ENCODE results near the gene PPP1R12B. TPM values are rescaled to one million over a fixed set of nuclear protein-coding genes. Genes with fewer than 3 reads are reported as not detected.
"Not testable (repeated sequence)": the region's sequence is repeated elsewhere in the genome, so short reads cannot be mapped to it uniquely, and the experiment has no call there.

PPP1R12B gene
- polyA plus RNA-seq, 3 donors, result 17.4 to 24.0 (median 19.2) TPM

DNA sequence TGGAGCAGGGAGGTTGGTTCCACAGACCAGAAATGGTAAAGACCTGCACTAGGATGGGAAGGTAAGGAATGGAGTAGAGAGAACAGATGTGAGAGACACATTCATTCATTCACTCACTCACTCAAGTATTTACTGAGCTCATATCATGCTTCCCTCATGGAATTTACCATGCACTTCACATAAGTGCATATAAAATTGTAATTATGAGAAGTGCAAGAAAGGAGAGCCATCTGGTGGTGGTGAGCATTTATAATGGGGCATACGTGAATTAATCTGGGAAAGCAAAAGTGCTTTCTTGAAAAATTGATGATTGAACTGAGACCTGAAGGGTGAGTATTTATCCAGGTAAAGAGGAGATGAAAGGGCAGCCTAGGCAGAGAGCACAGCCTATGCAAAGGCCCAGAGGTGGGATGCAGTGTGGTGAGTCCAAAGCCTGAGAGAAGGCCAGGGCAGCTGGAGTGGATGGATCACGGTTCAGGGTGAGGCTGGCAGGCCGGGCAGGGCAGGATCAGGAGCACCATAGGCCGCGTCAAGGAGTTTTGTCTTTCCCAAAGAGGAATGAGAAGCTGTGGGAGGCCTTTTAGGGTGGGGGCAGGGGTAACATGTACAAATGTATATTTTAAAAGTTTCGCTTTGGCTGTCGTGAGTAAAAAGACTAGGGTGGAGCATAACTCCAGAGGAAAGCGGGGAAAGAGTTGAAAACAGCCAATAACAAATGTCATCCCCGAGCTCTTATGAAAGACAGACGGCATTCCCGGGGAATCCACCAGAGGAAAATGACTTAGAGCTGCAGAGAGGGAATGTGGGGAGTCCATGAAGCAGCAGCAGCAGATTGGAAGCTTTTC, 266.1 kb downstream of the PPP1R12B start:
- not testable (repeated sequence) for DNase-seq (ENCODE audit: extremely low read depth in 1 of 11, low read depth in 9 of 11, low spot score in 4 of 11)

GRCh38 chr1:202615208-202615500, 266.7 kb downstream of the PPP1R12B start:
- DNase-seq (ENCODE audit: extremely low read depth in 1 of 11, low read depth in 9 of 11, low spot score in 4 of 11), result not testable (repeated sequence)

- no peak for DNase-seq (ENCODE audit: extremely low read depth in 1 of 11, low read depth in 9 of 11, low spot score in 4 of 11)
Observed at GRCh38 chr1:202615501-202616354, 267.2 kb downstream of the PPP1R12B start.

DNA sequence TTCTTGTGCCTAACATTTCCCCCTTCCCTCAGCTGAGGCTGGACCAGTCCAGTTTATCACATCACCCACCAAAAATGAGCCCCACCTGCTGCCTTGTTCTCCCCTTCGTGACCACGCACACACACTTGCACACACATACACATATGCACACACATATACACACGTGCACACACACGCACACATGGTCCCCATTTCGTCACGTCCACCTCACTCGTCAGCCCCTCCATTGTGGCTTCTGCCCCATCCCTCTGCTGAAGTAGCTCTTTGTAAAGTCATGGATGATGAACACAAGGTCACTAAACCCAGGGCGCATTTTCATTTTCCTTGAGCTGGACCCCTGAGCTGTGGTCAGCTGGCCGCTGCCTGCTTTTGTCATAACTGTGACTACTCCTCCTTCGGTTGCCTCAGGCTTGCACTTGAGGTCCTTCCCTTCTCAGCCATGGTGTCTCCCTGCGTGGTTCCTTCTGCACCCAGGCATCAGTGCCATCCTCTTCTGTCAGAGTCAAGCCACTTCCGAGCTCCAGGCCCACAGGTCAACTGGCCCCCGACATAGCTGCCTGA, 267.9 kb downstream of the PPP1R12B start:
- DNase-seq (ENCODE audit: extremely low read depth in 1 of 11, low read depth in 9 of 11, low spot score in 4 of 11), result no peak

GRCh38 chr1:202619012-202619411, 270.5 kb downstream of the PPP1R12B start:
- not testable (repeated sequence) for DNase-seq (ENCODE audit: extremely low read depth in 1 of 11, low read depth in 9 of 11, low spot score in 4 of 11)

GRCh38 chr1:202619505-202619904, 271.0 kb downstream of the PPP1R12B start:
- no peak for DNase-seq (ENCODE audit: extremely low read depth in 1 of 11, low read depth in 9 of 11, low spot score in 4 of 11)

DNA sequence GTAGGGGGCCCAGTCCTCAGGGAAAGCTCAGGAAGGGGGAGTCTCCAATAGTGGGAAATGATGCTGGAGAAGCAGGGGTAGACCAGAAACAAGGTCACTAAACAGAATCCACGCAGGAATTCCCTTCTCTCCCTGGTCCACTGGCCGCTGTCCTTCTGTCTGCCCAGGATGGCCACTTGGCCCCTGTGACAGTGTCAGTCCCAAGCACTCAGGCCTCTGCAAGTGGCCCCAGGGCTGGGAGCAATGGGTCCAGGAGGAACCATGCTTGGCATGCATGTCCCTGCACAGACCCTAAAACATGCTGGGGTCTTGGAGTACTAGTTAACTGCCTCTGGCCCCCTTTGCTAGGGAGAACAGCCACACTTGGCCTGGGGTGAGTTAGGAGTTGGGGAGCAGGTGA, 271.5 kb downstream of the PPP1R12B start:
- not testable (repeated sequence) for DNase-seq (ENCODE audit: extremely low read depth in 1 of 11, low read depth in 9 of 11, low spot score in 4 of 11)

DNA sequence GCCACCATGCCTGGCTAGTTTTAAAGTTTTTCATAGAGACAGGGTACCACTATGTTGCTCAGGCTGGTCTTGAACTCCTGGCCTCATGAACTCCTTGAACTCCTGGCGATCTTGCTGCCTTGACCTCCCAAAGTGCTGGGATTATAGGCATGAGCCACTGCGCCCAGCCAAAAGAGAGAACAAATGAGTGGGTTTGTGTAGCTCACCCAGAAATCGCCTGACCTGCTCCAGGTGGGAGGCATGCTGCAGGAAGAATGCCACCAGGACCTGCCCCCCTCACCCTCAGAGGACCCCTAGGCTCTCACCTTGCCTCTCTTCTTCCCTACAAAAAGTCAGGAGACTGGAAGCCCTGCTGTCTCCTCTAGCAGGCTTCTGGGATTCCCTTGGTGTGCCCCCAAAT, 272.9 kb downstream of the PPP1R12B start:
- no peak for DNase-seq (ENCODE audit: extremely low read depth in 1 of 11, low read depth in 9 of 11, low spot score in 4 of 11)

DNA sequence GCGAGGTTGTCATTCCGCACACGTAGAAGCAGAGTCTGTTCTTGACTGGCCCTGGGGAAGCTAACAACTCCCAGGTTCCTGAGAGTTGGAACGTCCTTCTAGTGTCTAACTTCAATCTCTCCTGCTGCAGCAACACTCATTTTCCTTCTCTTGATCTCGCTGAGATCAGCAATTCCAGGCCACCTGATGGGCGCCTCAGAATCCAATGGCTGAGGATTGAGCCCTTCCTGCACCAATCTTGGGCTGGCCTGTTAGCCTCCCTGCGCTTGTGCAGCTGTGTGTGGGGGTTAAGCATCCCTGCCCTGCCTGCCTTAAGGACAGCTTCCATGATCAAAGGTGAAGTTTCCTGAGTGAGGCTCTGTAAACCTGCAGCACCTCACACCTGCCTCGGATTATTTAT, 273.9 kb downstream of the PPP1R12B start:
- DNase-seq (ENCODE audit: extremely low read depth in 1 of 11, low read depth in 9 of 11, low spot score in 4 of 11), result no peak

- no peak for DNase-seq (ENCODE audit: extremely low read depth in 1 of 11, low read depth in 9 of 11, low spot score in 4 of 11)
Observed at GRCh38 chr1:202623075-202623474, 274.6 kb downstream of the PPP1R12B start.

DNA sequence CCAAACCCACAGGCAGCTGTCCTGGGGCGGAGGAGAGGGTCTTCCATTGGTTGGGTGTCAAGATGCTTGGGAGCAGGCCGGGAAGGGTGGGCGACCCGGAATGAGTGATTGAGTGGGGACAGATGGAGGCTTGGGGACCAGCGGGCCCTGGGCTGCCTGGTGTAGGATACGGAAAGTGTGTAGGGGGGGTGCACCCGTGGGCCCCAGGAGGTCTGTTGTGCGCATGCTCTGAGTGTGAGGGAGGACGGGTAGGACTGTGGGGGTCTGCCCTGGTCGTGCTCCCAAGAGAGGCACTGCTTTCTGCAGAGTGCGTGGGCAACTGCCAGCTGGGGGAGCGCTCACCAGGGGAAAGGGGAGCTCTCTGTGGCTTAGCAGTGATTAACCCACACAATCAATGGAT, 275.0 kb downstream of the PPP1R12B start:
- not testable (repeated sequence) for DNase-seq (ENCODE audit: extremely low read depth in 1 of 11, low read depth in 9 of 11, low spot score in 4 of 11)

GRCh38 chr1:202624088-202624780, 275.7 kb downstream of the PPP1R12B start:
- DNase-seq (ENCODE audit: extremely low read depth in 1 of 11, low read depth in 9 of 11, low spot score in 4 of 11), result no peak

GRCh38 chr1:202624781-202625108, 276.2 kb downstream of the PPP1R12B start:
- DNase-seq (ENCODE audit: extremely low read depth in 1 of 11, low read depth in 9 of 11, low spot score in 4 of 11), result no peak

DNA sequence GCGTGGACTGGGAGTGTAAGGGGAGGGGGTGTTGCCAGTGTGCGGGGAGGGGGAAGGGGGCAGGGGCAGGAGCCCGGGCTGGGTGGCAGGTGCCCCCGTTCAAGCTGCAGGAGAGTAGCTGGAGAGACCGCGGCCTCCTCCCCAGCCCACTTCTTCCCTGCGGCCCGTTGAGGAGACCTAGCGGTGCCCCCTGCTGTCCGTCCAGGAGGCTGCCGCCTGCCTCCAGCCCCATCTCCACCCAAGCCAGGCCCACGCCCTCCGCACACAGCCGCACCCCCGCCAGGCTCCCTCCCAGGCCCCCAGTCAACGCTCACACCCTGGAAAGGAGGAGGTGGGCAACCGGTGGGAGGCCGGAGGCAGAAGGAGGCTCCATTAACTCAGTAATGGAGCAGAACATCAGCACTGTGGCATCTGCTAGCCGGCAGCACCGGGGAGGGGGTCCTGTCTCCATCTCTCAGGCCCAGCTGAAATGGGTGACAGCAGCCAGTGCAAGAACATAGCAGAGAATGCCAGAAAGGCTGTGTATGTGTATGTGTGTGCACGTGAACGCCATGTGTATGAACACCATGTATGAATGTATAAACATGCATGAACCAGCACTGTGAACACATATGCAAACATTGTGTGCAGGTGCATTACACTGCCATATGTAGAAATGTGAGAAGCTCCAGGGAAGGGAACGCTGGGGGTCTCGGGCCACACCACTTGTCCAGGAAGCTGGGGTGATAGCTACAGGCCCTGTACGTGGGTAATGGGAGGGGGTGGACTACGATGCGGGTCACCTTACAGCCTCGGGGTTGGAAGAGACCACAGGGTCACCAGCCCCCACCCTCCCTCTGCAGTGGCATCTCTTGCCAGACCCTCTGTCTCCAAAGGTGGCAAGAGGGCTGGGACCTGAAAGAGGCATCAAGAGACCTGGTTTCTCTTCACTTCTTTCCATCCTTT, 277.2 kb downstream of the PPP1R12B start:
- peak in 1 of 11 donors; percentile 33 for DNase-seq (ENCODE audit: extremely low read depth in 1 of 11, low read depth in 9 of 11, low spot score in 4 of 11)

DNA sequence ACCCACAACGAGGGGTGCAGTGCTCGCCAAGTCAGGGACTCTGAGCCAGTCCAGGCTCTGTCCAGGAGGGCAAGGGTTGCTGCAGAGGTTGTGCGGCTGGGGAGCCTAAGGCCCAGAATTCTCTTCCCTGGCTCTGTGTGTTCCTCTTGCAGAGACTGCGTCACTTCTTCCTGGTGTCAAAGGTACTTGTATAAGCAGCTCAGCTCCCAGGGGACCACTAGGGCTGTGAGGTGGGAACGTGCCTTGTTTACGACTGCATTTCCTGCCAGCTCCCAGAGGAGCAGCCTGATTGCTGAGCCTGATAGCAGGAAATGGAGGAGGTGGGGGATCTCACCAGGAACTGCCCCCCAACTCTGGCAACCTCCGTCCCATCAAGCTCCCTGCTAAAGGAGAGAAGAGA, 278.5 kb downstream of the PPP1R12B start:
- not testable (repeated sequence) for DNase-seq (ENCODE audit: extremely low read depth in 1 of 11, low read depth in 9 of 11, low spot score in 4 of 11)

GRCh38 chr1:202627841-202628565, 279.5 kb downstream of the PPP1R12B start:
- DNase-seq (ENCODE audit: extremely low read depth in 1 of 11, low read depth in 9 of 11, low spot score in 4 of 11), result no peak

GRCh38 chr1:202628646-202629215, 280.2 kb downstream of the PPP1R12B start:
- no peak for DNase-seq (ENCODE audit: extremely low read depth in 1 of 11, low read depth in 9 of 11, low spot score in 4 of 11)
